Left cardiac atrium (tissue), 4 donors: ENCODE results near the gene ACP7. TPM values are rescaled to one million over a fixed set of nuclear protein-coding genes. Genes with fewer than 3 reads are reported as not detected.
A peak's percentile ranks its signal among the peaks of the same experiment; 100 is the strongest.

Experiments used
- ATAC-seq, 2 donors: fragments of 200-7000 bp; cut with Tn5 transposase; one replicate each; pipeline ENCODE4 v1.9.1; 2020; ENCODE audit warnings: mild to moderate bottlenecking in 2 of 2, moderate library complexity in 2 of 2
- DNase-seq: peaks from one replicate; pipeline ENCODE4 v3.0.0-alpha.2; 2020
- intact Hi-C, 2 donors: fragments of 100-400 bp; cut with DNase I; formaldehyde crosslinking; loops; one replicate each; pipeline versions ENCODE4 v1.14.1 to v1.15.1; 2022 to 2023
- total RNA-seq, 2 donors: library from RNA; stranded (reverse); fragmentation: NEBNext Ultra II Directional; extraction: Animal tissue kit (Norgen Biotek cat#: 25700); gene quantifications; one replicate each; pipeline ENCODE4 v1.2.1, GENCODE V29; 2021
- donor health status: DM: no; HTN: yes; CAD: no.
- donor health status: DM: no; HTN: yes; CAD: no; lungs with severe emphysema.
- donor health status: DM: yes; HTN: yes; CAD: no.
- donor health status: Dilated cardiomyopathy.

The ACP7 gene
- total RNA-seq, 2 donors from 2014 or later = not detected

- DNase-seq (no peak), ATAC-seq (peak in 1 of 2 donors; percentile 9)
- intact Hi-C loops = no loop called here
Measured at GRCh38 chr19:39126312-39127187, 42.4 kb downstream of the ACP7 start.

- intact Hi-C loops = no loop called here
- no peak for ATAC-seq
Measured at GRCh38 chr19:39127812-39128515, 43.8 kb downstream of the ACP7 start.

GRCh38 chr19:39128516-39129079, 44.4 kb downstream of the ACP7 start:
- intact Hi-C loops = no loop called here
- ATAC-seq = no peak

More at GRCh38 chr19:39127812-39128515, 43.8 kb downstream of the ACP7 start:
- DNase-seq = no peak

GRCh38 chr19:39129116-39129515, 44.9 kb downstream of the ACP7 start:
- no peak for DNase-seq
- intact Hi-C loops = no loop called here
- ATAC-seq = no peak

More at GRCh38 chr19:39128516-39129079, 44.4 kb downstream of the ACP7 start:
- DNase-seq = no peak

- no peak for DNase-seq
- no peak for ATAC-seq
- intact Hi-C loops = no loop called here
Measured at GRCh38 chr19:39130337-39131254, 46.4 kb downstream of the ACP7 start.

GRCh38 chr19:39131255-39131755, 47.1 kb downstream of the ACP7 start:
- DNase-seq = peak; percentile 70
- ATAC-seq = peak; percentile 50 to 54
- intact Hi-C loops = no loop called here

- intact Hi-C loops = no loop called here
- ATAC-seq = no peak
- DNase-seq = no peak
Measured at GRCh38 chr19:39132344-39132969, 48.3 kb downstream of the ACP7 start.

- intact Hi-C loops = no loop called here
- DNase-seq = no peak
- peak; percentile 41 to 54 for ATAC-seq
Measured at GRCh38 chr19:39133431-39134270, 49.5 kb downstream of the ACP7 start.

- intact Hi-C loops = no loop called here
- ATAC-seq (no peak), DNase-seq (no peak)
Measured at GRCh38 chr19:39135701-39136100, 51.5 kb downstream of the ACP7 start.

- ATAC-seq = peak in 1 of 2 donors; percentile 6
- intact Hi-C loops = no loop called here
- peak; percentile 60 for DNase-seq
Measured at GRCh38 chr19:39136225-39136940, 52.2 kb downstream of the ACP7 start.

- ATAC-seq (no peak), DNase-seq (no peak)
- intact Hi-C loops = no loop called here
Measured at GRCh38 chr19:39137131-39137530, 53.0 kb downstream of the ACP7 start.

- no peak for ATAC-seq
- DNase-seq = no peak
- intact Hi-C loops = no loop called here
Measured at GRCh38 chr19:39138221-39139211, 54.3 kb downstream of the ACP7 start.

- DNase-seq (no peak), ATAC-seq (no peak)
- intact Hi-C loops = no loop called here
Measured at GRCh38 chr19:39139305-39139874, 55.2 kb downstream of the ACP7 start.

GRCh38 chr19:39139971-39140453, 55.8 kb downstream of the ACP7 start:
- intact Hi-C loops = no loop called here
- no peak for ATAC-seq
- no peak for DNase-seq

- intact Hi-C loops = no loop called here
- no peak for ATAC-seq
- no peak for DNase-seq
Measured at GRCh38 chr19:39140594-39140993, 56.4 kb downstream of the ACP7 start.
